Tibial nerve (tissue), 4 donors: ENCODE results near the gene TEPSIN.

ENCODE experiments used
- EP300 ChIP-seq, 2 donors: sonication (generic); formaldehyde crosslinking; IDR thresholded peaks; one replicate each; pipeline ENCODE4 v1.6.1; 2017; ENCODE audit warnings: antibody characterized with exemption in 2 of 2, mild to moderate bottlenecking in 1 of 2
- POLR2A ChIP-seq, 2 donors: fragments of 450-650 bp; IDR thresholded peaks; one replicate each; pipeline ENCODE4 v1.6.1; 2017; ENCODE audit warnings: antibody characterized with exemption in 2 of 2, mild to moderate bottlenecking in 2 of 2, moderate library complexity in 2 of 2
- TF ChIP-seq, protein P1 (sequence below), 5 experiments: fragments of 200-600 bp in 3 of 5; fragments of 450-650 bp in 2 of 5; sonication (generic) in 3 of 5; IDR thresholded peaks; one replicate each; pipeline ENCODE4 v1.5.1; 2016 to 2019; ENCODE audit warnings: antibody characterized with exemption in 5 of 5, mild to moderate bottlenecking in 3 of 5, moderate library complexity in 2 of 5

DNA sequence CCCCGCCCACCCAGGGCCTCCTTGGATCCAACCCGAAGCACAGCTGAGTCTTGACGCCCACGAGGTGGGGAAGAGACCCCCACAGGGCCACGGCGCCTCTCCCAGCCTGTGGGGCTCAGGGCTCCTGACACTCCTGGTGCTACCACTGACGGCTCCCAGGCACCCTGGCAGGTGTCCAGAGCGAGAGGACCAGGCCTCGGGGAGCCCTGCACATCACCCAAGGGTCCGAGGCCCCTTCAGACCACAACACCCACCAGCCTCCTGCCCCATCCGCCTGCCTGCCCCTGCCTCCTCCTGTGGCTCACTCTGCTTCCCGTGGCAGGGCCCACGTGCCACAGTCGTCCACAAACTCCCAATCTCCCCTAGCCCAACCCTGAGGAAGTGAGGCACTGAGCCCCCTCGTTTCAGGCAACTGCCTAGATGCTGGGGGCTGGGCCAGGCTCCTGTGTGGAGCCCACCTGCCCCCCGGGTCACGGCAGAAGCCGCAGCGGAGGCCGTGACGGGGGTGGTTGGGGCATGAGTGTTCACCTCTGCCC, 44.6 kb downstream of the TEPSIN start:
- TF ChIP-seq POLR2A (IDR thresholded peaks at IDR 0.05) (no peak), EP300 (IDR thresholded peaks at IDR 0.05) (no peak)
- TF ChIP-seq, protein P1, sequence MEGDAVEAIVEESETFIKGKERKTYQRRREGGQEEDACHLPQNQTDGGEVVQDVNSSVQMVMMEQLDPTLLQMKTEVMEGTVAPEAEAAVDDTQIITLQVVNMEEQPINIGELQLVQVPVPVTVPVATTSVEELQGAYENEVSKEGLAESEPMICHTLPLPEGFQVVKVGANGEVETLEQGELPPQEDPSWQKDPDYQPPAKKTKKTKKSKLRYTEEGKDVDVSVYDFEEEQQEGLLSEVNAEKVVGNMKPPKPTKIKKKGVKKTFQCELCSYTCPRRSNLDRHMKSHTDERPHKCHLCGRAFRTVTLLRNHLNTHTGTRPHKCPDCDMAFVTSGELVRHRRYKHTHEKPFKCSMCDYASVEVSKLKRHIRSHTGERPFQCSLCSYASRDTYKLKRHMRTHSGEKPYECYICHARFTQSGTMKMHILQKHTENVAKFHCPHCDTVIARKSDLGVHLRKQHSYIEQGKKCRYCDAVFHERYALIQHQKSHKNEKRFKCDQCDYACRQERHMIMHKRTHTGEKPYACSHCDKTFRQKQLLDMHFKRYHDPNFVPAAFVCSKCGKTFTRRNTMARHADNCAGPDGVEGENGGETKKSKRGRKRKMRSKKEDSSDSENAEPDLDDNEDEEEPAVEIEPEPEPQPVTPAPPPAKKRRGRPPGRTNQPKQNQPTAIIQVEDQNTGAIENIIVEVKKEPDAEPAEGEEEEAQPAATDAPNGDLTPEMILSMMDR (IDR thresholded peaks at IDR 0.05) = no peak
